ENCODE measurements around the gene ZNF205.
"Not testable (repeated sequence)": the region's sequence is repeated elsewhere in the genome, so short reads cannot be mapped to it uniquely, and the experiment has no call there.

ZNF205 gene

DNA sequence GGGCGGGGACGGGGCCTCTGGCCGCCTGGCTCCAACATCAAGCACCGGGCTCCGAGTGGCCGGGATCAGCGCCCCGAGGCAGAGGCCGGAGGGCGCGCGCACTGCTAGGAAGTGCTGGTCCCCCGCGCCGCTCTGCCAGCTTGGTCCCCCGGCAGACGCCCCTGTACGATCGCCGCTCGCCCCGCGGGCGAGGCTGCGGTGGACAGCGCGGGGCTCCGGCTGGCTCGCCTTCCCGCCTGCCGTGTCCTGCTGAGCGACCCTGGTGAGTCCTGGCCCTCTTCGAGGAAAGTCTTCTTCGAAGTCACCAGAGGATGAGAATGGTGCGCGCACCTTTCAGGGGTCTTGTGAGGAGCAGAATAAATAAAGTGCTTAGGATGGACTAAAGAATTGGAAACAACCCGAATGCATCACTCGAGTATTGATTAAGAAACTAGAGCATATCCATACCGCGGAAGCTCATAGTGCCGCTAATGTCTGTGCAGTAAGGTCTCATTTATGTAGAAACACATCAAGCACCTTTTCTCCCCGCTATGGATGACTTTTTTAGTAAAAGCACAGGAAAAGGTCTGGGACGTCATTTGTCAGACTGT, 22.8 kb downstream of the ZNF205 start:
- DNase-seq = no peak

DNA sequence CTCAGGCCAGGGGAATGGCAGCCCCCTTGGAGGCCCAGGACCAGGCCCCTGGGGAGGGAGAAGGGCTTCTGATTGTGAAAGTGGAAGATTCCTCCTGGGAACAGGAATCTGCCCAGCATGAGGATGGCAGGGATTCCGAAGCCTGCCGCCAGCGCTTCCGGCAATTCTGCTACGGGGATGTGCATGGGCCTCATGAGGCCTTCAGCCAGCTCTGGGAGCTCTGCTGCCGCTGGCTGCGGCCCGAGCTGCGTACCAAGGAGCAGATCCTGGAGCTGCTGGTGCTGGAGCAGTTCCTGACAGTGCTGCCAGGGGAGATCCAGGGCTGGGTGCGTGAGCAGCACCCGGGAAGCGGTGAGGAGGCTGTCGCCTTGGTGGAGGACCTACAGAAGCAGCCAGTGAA, 24.9 kb downstream of the ZNF205 start:
- no peak for DNase-seq

- no peak for DNase-seq
Observed at GRCh38 chr16:3138342-3138741, 26.0 kb downstream of the ZNF205 start.

DNA sequence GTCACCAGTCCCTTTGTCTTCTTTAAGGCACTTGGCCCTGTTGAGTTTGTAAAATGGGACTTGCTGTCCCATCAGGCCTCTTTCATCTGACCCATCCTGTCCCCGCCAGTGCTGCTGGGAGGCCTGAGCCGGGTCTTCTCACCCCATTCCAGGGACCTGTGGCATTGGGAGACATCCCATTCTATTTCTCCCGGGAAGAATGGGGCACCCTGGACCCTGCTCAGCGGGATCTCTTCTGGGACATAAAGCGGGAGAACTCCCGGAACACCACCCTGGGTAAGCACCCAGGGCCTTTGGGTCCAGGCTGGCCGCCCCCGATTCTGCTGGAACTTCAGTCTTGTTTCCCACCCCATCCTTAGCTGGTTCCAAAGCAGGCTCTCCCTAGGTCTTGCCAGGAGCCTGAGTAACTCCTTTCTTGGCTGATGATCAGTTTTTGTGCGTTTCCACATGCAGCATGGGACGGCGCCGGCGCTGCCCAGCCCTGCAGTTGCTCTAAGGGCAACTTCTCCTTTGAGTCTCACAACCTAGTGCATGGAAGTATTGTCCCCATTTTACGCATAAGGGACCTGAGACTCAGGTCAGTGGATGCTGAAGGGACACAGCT, 26.5 kb downstream of the ZNF205 start:
- DNase-seq = no peak

- DNase-seq = not testable (repeated sequence)
Observed at GRCh38 chr16:3139561-3139960, 27.2 kb downstream of the ZNF205 start.

- no peak for DNase-seq
Observed at GRCh38 chr16:3140603-3141427, 28.4 kb downstream of the ZNF205 start.

- no peak for DNase-seq
Observed at GRCh38 chr16:3141781-3142311, 29.5 kb downstream of the ZNF205 start.

DNA sequence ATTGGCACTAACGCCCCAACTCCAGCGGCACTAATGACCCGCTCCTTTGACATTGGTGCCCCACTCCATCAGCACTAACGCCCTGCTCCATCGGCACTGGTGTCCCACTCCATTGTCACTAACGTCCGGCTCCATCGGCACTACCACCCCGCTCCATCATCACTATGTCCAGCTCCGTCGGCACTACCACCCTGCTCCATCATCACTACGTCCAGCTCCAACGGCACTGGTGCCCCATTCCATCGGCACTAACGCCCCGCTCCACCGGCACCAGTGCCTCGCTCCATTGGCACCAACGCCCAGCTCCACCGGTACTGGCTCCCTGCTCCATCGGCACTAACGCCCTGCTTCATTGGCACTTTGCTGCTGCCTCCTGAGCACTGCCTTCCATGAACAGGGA, 29.9 kb downstream of the ZNF205 start:
- no peak for DNase-seq

- no peak for DNase-seq
Observed at GRCh38 chr16:3142770-3143169, 30.4 kb downstream of the ZNF205 start.

- no peak for DNase-seq
Observed at GRCh38 chr16:3143189-3143588, 30.8 kb downstream of the ZNF205 start.

DNA sequence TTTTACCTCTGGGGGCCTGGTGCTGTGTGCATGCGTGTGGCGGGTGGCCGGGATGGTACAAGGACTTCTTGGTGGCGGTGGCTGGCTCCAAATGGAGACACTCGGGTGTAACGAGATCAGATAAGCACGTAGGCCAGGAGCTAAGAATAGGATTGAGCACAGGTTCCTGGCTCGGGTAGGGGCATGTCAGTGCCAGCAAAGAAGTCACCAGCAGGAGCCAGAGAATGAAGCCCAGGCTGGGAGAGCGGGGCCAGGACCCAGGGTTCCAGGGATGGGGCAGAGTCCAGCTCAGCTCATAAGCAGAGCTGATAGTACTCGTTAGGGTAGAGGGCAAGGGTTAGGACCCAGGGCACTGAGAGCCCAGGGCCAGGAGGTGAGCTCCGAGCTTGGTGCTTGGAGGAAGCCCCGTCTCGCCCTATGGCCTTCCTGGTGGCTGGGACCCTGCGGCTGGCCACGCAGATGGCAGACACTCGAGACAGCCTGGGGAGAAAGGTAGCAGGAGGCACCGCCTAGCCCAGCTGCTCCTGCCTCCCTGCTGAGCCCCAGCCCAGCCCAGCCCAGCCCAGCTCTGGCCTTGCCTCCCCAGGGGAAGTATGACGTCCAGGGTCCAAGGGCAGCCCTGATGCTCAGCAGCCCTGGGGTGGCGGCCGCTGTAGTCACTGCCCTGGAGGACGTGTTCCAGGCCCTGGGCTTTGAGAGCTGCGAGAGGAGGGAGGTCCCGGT, 31.4 kb downstream of the ZNF205 start:
- no peak for DNase-seq

DNA sequence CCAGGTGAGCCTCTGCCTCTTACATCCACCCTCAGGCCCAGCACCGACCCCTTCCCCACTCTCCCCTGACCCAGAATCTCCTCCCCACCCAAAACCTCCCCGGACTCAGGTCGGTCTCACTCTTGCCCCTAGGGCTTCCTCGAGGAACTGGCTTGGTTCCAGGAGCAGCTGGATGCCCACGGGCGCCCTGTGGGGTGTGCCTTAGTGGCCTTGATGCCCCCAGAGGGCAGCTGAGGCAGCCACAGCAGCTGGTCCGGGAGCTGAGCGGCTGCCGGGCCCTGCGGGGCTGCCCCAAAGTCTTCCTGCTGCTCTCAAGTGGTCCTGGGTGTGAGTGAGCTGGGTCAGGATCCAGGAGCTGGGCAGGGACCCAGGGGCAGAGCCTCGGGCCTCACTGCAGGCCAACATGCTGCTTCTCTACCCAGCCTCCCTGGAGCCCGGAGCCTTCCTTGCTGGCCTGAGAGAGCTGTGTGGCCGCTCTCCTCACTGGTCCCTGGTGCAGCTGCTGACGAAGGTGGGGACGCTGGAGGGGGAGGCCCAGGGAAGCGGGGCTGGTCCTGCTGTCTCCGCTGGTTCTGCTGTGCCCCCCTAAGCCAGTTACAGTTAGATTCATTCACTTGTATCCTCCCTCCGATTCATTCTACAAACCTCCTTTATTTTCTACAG, 32.1 kb downstream of the ZNF205 start:
- no peak for DNase-seq

GRCh38 chr16:3145151-3145550, 32.8 kb downstream of the ZNF205 start:
- DNase-seq = no peak

- no peak for DNase-seq
Observed at GRCh38 chr16:3145660-3146059, 33.3 kb downstream of the ZNF205 start.

DNA sequence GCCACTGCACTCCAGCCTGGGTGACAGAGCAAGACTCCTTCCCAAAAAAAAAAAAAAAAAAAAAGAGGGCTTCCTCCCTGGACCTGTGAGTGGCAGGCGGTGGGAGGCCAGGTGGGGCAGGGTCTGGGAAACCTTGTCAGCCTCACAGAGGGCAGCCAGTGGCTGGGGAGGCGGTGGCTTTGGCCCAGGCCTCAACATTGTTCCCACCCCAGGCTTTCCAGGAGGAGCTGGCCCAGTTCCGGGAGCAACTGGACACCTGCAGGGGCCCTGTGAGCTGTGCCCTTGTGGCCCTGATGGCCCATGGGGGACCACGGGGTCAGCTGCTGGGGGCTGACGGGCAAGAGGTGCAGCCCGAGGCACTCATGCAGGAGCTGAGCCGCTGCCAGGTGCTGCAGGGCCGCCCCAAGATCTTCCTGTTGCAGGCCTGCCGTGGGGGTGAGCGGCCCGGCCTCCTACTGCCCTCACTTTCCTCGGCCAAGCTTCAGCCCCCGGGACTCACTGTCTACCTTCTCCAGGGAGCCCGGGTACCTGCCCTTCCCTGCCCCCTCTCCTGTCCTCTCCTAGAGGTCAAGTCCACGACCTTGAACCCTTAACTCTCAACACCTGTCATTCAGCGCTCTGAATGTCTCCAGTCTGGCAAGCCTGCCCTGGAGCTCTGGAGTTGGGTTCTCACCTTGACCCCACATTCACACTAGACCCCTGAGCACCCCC, 34.8 kb downstream of the ZNF205 start:
- no peak for DNase-seq

- no peak for DNase-seq
Observed at GRCh38 chr16:3147757-3148104, 35.3 kb downstream of the ZNF205 start.

GRCh38 chr16:3148256-3149192, 36.1 kb downstream of the ZNF205 start:
- DNase-seq = no peak

- DNase-seq = no peak
Observed at GRCh38 chr16:3149193-3149530, 36.8 kb downstream of the ZNF205 start.

DNA sequence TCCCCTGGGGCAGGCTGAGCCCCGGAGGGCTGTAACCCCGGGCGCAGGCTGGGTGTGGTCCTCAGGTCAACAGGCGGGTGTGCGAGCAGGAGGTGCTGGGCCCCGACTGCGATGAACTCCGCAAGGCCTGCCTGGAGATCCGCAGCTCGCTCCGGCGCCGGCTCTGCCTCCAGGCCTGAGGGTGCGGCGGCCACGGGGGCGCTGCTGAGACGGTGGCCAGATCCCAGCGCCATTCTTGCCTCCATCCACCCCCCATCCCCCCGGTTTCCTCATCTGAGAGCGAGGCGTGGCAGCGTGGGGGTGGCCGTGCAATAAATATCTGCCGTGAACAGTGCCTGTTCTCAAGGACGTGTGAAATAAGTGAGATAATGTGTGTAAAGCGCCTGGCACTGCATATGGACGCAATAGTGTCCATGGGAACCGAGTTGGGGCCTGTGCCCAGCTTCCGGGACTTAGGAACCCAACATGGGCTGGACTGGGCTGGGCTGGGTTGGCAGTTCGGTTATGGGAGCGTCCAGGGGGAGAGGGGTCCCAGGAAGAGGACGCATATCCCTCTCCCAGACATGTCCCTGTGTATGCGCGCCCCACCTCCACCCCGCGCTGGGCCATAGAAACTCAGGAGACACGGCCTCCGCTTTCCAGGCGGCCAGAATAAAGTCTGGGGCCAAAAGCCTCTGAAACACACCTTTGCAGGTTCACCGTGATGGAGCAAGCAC, 37.4 kb downstream of the ZNF205 start:
- no peak for DNase-seq

Data from NCI-H1105 (cell line).